T-helper 1 cell treated with Interleukin-12 subunit alpha and Interleukin-12 subunit beta and Interleukin-4 antibody, amounts not matched to agents 30 μg/mL and 1 μg/mL, for 36 hours (primary cell): Measurements from ENCODE around the gene RSPH1.
A peak's percentile ranks its signal among the peaks of the same experiment; 100 is the strongest.

Experiments
- H3K27ac Mint-ChIP-seq: one replicate; pipeline ENCODE4 v1.8.0; 2021; ENCODE audit warnings: mild to moderate bottlenecking, mixed read lengths
- H3K27me3 Mint-ChIP-seq: one replicate; pipeline ENCODE4 v1.8.0; 2021; ENCODE audit warnings: low read depth, mixed read lengths
- H3K36me3 Mint-ChIP-seq: one replicate; pipeline ENCODE4 v1.8.0; 2021; ENCODE audit warnings: low read depth, mixed read lengths
- H3K4me1 Mint-ChIP-seq: one replicate; pipeline ENCODE4 v1.8.0; 2021; ENCODE audit warnings: low read depth, mixed read lengths
- H3K4me3 Mint-ChIP-seq: one replicate; pipeline ENCODE4 v1.8.0; 2021; ENCODE audit warnings: mild to moderate bottlenecking, moderate library complexity, mixed read lengths
- H3K9me3 Mint-ChIP-seq: one replicate; pipeline ENCODE4 v1.8.0; 2021; ENCODE audit warnings: mixed read lengths

RSPH1 gene

DNA sequence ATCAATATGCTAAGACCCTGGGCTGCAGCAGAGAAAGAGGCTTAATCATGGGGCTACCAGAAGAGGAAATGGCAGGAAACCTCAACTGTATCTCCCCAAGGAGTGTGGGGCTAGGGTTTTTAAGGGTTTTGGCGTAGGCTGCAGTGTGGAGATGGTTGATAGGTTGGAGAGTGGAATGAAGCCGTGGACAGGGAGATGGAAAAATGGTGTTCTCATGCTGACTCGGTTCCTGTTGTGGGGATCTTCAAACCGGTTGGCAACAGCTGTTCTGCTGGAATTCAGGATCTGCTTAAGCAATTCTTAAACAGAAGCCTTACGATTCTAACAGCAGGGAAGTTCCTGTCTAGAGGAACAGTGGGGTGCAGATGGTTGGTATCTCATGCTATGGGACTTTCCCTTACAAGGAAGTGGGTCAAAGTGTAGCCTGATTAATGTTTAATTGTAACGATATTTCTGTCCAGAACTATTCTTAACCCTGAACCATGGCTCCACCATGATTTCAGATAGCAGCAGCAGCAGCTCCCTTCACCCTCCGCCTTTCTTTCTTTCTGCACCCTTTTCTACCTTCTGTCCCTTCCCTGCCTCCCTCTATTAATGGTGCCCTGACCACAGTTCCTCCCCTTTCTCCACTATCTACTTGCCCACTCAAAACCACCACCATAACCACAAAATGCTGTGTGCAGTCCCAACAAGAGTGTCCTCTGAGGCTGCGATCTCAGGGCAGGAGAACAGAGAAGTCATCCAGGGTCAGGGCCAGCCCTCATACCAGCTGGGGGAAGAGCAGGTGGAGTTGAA lies 30.8 kb downstream of the RSPH1 start:
- H3K9me3 Mint-ChIP-seq = no peaks in the 10 kb centered on the region
- H3K4me1 Mint-ChIP-seq = peaks cover 53% of the 10 kb centered on the region
- H3K27me3 Mint-ChIP-seq = peaks cover 5% of the 10 kb centered on the region
- H3K4me3 Mint-ChIP-seq = peak overlapping the region; percentile 45
- H3K36me3 Mint-ChIP-seq = peaks cover 4% of the 10 kb centered on the region
- H3K27ac Mint-ChIP-seq = peak overlapping the region; percentile 76

DNA sequence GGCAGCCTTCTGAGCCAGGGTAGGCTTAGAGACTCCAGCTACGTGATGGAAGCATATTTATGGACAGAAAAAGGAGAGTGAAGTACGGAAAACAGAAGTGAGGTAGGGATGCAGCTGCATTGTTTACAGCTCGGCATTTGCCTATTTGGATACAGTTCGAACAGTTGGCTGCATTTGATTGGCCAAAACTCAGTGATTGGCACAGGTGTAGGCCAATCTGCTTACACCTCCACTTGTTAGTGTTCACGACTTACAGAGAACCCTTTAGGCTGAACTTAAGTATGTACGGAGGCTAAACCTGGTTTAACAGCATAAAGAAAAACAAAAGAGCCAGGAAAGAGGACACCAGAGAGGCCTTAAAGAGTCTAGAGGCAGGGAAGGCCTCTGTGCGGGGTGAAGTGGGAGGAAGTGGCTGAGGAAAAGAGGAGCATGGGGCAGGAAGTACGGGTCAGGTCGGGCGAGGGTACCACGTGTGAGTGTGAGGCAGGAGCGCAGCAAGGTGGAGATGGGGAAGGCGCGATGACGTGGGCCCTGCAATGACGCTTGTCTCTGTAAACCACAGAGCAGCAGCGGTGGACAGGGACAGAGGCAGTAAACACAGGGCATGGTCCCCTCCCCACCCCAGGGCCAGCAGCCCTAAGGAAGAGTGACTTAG lies 32.0 kb downstream of the RSPH1 start:
- Mint-ChIP-seq H3K27ac (peak overlapping the region; percentile 96), H3K4me3 (peak overlapping the region; percentile 40)

DNA sequence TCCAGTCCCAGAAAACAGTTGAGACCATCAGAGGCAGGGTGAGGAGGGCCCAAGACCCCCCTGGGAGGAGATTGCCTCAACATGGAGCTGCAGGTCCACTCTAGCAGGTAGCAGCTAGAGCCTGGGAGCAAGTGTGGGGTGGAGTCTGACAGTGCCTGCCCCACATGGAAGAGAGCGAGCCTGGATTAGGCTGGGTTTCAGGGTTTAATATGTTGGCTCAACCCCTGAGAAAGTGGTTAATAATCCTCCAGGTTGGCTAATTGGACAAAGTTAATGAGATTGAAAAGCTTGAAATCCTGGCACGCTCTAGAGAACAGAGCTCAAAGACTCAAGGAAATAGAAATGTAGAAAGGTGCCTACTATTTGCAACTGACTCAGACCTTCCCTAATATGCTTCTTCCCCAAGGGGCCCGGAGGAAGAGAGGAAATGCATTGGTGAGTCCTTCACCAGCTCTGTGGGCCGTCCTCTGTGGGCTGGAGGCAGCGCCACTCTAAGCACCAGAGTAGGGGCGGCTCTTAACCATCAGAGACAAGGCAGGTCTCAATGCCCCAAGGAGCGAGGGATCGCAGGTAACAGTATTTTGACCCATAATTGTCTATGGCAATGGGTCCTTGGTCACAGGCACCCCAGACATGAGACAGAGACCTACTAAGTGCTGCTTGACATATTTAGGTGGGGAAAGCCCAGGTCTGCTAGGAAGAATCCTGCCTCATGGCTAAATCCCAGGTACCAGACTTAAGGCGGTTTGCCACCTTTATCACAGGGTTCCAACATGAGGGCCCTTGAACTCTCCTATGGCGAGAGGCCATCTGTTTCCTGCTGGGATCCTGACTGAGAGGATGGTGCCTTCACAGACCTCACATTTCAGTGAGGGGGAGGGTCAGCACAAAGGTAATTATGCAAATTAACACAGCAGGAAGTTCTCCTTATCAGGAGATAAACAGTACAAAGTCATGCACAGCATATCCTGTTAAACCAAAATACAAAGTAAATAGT lies 33.8 kb downstream of the RSPH1 start:
- no peak overlapping the region for H3K4me3 Mint-ChIP-seq
- peaks cover 4% of the 10 kb centered on the region for H3K36me3 Mint-ChIP-seq
- no peaks in the 10 kb centered on the region for H3K9me3 Mint-ChIP-seq
- peaks cover 54% of the 10 kb centered on the region for H3K4me1 Mint-ChIP-seq
- no peak overlapping the region for H3K27ac Mint-ChIP-seq
- peaks cover 3% of the 10 kb centered on the region for H3K27me3 Mint-ChIP-seq

More for the DNA sequence above, 32.0 kb downstream of the RSPH1 start:
- H3K27me3 Mint-ChIP-seq = peaks cover 5% of the 10 kb centered on the region
- peaks cover 57% of the 10 kb centered on the region for H3K4me1 Mint-ChIP-seq
- no peaks in the 10 kb centered on the region for H3K9me3 Mint-ChIP-seq
- H3K36me3 Mint-ChIP-seq = peaks cover 4% of the 10 kb centered on the region

DNA sequence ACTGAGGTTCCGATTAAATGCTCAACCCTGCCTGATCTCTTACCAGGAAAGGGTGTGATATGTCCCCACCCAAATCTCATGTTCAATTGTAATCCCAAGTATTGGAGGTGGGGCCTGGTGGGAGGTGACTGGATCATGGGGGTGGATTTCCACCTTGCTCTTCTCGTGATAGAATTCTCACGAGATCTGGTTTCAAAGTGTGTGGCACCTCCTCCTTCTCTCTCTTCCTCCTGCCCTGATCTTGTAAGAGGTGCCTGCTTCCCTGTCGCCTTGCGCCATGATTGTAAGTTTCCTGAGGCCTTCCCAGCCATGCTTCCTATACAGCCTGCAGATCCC lies 34.9 kb downstream of the RSPH1 start:
- Mint-ChIP-seq H3K27ac (peak overlapping the region; percentile 5), H3K4me3 (no peak overlapping the region), H3K36me3 (peaks cover 4% of the 10 kb centered on the region), H3K4me1 (peaks cover 59% of the 10 kb centered on the region), H3K27me3 (no peaks in the 10 kb centered on the region), H3K9me3 (no peaks in the 10 kb centered on the region)

DNA sequence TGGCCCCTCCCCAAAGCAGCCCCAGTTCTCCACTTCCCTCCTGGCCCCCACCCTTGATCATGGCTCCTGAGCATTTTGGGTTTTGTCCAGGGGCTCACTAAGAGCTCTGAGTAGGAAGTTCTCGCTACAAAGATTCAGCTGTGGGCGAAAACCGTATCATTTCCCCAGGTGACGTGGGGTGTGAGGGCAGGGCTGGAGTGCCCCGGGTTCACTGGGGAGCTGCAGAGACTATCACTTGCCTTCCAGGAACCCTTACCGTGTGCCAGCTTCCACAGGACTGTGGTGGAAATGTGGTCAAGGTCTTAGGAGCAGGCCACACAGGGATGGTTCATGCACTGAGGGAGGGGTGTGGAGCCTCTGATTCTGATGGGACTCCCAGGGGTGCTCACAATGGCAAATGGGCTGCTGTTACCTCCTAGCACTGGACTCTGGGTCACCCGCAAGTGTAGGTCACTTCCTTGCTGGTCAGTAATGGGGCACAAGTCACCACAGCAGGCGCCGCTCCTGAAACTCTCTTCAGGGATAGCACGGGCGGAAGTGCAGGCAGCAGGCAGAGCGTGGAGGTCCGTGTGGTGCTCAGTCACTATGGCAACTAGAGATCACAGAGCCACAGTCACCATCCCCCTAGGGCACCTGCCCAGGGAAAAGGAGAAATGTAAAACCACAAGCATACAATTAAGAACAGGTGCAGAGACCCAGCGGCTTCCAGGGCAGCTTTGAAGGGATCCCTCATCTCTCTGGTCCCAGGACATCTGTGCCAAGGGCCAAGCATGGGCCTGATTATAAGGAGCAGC lies 35.4 kb downstream of the RSPH1 start:
- peaks cover 55% of the 10 kb centered on the region for H3K4me1 Mint-ChIP-seq
- H3K9me3 Mint-ChIP-seq = no peaks in the 10 kb centered on the region
- H3K27me3 Mint-ChIP-seq = no peaks in the 10 kb centered on the region
- peaks cover 4% of the 10 kb centered on the region for H3K36me3 Mint-ChIP-seq
- no peak overlapping the region for H3K4me3 Mint-ChIP-seq
- H3K27ac Mint-ChIP-seq = no peak overlapping the region

GRCh38 chr21:42459546-42460215 lies 36.3 kb downstream of the RSPH1 start:
- no peaks in the 10 kb centered on the region for H3K9me3 Mint-ChIP-seq
- H3K27me3 Mint-ChIP-seq = no peaks in the 10 kb centered on the region
- H3K36me3 Mint-ChIP-seq = peaks cover 4% of the 10 kb centered on the region
- H3K4me1 Mint-ChIP-seq = peaks cover 49% of the 10 kb centered on the region
- H3K27ac Mint-ChIP-seq = no peak overlapping the region
- H3K4me3 Mint-ChIP-seq = no peak overlapping the region

DNA sequence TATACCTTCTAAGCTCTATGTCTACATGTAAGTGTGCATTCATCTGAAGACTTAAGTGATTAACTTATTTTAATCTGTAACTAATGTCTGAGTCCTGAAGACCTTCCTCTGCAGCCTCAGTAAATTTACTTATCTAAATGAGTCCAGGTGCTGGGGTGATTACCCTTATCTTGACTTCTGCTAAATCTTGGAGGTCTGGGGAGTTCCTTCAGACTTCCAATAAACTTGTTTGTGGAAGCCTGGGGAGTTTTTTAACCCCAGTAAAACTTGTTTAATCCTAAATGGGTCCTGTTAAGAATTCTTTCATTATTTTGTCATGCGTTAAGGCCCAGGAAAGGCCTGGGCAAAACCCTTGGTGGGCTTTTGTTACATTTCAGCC lies 37.0 kb downstream of the RSPH1 start:
- H3K36me3 Mint-ChIP-seq = peaks cover 4% of the 10 kb centered on the region
- no peaks in the 10 kb centered on the region for H3K27me3 Mint-ChIP-seq
- no peak overlapping the region for H3K4me3 Mint-ChIP-seq
- H3K4me1 Mint-ChIP-seq = peaks cover 46% of the 10 kb centered on the region
- no peaks in the 10 kb centered on the region for H3K9me3 Mint-ChIP-seq
- no peak overlapping the region for H3K27ac Mint-ChIP-seq

- no peaks in the 10 kb centered on the region for H3K27me3 Mint-ChIP-seq
- H3K27ac Mint-ChIP-seq = peak overlapping the region; percentile 58
- peaks cover 32% of the 10 kb centered on the region for H3K4me1 Mint-ChIP-seq
- no peak overlapping the region for H3K4me3 Mint-ChIP-seq
- H3K9me3 Mint-ChIP-seq = no peaks in the 10 kb centered on the region
- H3K36me3 Mint-ChIP-seq = no peaks in the 10 kb centered on the region
Measured at GRCh38 chr21:42456457-42456856, 39.6 kb downstream of the RSPH1 start.

- H3K36me3 Mint-ChIP-seq = no peaks in the 10 kb centered on the region
- H3K27ac Mint-ChIP-seq = no peak overlapping the region
- H3K27me3 Mint-ChIP-seq = no peaks in the 10 kb centered on the region
- H3K9me3 Mint-ChIP-seq = no peaks in the 10 kb centered on the region
- no peak overlapping the region for H3K4me3 Mint-ChIP-seq
- peaks cover 28% of the 10 kb centered on the region for H3K4me1 Mint-ChIP-seq
Measured at GRCh38 chr21:42455754-42456440, 40.1 kb downstream of the RSPH1 start.

DNA sequence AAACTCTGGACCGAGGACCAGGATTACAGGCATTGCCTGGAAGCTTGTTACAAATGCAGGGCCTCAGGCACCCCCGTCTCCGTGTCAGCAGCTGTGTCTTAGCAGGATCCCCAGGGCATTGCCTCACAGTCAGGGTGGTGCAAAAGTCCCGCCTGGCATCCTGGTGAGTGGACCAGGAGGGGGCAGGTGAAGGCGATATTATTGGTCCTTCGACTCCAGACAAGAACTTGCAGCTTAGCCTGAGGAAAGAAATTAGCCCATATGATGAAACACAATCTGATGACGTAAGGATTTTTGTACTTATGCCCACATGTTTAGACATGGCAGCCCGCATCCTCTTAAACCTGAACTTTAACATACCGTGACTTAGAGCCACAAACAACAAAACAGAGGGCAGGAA lies 40.8 kb downstream of the RSPH1 start:
- peaks cover 25% of the 10 kb centered on the region for H3K4me1 Mint-ChIP-seq
- H3K4me3 Mint-ChIP-seq = no peak overlapping the region
- no peak overlapping the region for H3K27ac Mint-ChIP-seq
- no peaks in the 10 kb centered on the region for H3K36me3 Mint-ChIP-seq
- no peaks in the 10 kb centered on the region for H3K9me3 Mint-ChIP-seq
- no peaks in the 10 kb centered on the region for H3K27me3 Mint-ChIP-seq

DNA sequence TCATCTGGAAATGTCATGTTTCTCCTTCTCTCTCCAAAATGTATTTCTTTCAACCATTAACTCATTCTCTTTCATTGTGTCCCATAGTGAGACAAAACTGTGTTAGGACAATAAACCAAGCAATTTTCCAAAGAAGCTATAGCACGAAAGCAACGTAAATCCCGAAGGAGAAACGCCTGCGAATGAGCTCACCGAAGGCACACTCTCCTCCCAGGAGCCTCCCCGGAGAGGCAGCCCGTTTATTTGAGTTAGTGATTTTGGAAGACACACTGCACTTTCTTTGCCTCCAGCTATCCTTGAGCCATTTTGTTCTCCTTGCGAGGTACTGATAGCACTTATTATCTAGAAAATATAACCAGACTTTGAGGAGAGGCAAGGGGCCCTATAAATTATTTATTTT lies 41.2 kb downstream of the RSPH1 start:
- Mint-ChIP-seq H3K4me1 (peaks cover 26% of the 10 kb centered on the region), H3K9me3 (no peaks in the 10 kb centered on the region), H3K4me3 (no peak overlapping the region), H3K27me3 (no peaks in the 10 kb centered on the region), H3K36me3 (no peaks in the 10 kb centered on the region), H3K27ac (no peak overlapping the region)

DNA sequence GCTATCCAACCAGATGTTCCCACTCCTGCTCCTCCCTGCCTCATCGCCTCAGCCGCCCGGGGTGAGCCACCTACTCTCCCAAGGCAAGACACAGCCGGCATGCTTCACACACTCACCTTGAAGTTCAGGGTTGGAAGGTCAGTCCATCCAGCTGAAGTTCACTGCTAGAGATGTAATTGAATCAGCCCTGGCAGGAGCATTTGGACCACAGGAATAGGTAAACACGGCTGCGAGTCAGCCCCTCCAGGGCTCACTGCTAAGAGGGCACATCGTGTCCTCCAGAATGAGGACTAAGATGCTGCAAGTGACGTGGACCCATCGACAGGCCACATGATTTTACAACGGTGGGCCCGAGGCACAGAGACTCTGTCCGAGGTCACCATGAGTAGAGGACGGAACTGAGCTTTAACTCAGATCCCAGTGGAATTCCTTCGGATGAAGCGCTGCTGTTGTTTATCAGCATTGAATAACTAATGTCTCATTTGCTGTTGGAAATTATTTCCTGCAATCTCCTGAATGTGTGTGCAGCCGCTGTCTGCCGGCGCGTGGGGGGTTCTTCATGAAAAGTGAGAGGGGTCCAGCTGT lies 41.9 kb downstream of the RSPH1 start:
- Mint-ChIP-seq H3K27me3 (no peaks in the 10 kb centered on the region), H3K4me3 (no peak overlapping the region), H3K4me1 (peaks cover 31% of the 10 kb centered on the region), H3K27ac (no peak overlapping the region), H3K36me3 (peaks cover 1% of the 10 kb centered on the region), H3K9me3 (no peaks in the 10 kb centered on the region)
